ENCODE data around the gene PDS5B. TPM values are rescaled to one million over a fixed set of nuclear protein-coding genes. Genes with fewer than 3 reads are reported as not detected.
"Not testable (repeated sequence)": the region's sequence is repeated elsewhere in the genome, so short reads cannot be mapped to it uniquely, and the experiment has no call there.

The PDS5B gene, protein sequence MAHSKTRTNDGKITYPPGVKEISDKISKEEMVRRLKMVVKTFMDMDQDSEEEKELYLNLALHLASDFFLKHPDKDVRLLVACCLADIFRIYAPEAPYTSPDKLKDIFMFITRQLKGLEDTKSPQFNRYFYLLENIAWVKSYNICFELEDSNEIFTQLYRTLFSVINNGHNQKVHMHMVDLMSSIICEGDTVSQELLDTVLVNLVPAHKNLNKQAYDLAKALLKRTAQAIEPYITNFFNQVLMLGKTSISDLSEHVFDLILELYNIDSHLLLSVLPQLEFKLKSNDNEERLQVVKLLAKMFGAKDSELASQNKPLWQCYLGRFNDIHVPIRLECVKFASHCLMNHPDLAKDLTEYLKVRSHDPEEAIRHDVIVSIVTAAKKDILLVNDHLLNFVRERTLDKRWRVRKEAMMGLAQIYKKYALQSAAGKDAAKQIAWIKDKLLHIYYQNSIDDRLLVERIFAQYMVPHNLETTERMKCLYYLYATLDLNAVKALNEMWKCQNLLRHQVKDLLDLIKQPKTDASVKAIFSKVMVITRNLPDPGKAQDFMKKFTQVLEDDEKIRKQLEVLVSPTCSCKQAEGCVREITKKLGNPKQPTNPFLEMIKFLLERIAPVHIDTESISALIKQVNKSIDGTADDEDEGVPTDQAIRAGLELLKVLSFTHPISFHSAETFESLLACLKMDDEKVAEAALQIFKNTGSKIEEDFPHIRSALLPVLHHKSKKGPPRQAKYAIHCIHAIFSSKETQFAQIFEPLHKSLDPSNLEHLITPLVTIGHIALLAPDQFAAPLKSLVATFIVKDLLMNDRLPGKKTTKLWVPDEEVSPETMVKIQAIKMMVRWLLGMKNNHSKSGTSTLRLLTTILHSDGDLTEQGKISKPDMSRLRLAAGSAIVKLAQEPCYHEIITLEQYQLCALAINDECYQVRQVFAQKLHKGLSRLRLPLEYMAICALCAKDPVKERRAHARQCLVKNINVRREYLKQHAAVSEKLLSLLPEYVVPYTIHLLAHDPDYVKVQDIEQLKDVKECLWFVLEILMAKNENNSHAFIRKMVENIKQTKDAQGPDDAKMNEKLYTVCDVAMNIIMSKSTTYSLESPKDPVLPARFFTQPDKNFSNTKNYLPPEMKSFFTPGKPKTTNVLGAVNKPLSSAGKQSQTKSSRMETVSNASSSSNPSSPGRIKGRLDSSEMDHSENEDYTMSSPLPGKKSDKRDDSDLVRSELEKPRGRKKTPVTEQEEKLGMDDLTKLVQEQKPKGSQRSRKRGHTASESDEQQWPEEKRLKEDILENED (N-terminal part only)
- 35.7 and 40.2 TPM in 2 replicates for total RNA-seq

GRCh38 chr13:32586080-32586900 lies at the start of gene PDS5B:
TSS of gene PDS5B (plus strand) at chr13:32586452. CDS start at chr13:32648773, 62,321 bp downstream.
- DNase-seq = peak; percentile 96

GRCh38 chr13:32537580-32538142 lies 48.6 kb upstream of the PDS5B start:
- DNase-seq = no peak

DNA sequence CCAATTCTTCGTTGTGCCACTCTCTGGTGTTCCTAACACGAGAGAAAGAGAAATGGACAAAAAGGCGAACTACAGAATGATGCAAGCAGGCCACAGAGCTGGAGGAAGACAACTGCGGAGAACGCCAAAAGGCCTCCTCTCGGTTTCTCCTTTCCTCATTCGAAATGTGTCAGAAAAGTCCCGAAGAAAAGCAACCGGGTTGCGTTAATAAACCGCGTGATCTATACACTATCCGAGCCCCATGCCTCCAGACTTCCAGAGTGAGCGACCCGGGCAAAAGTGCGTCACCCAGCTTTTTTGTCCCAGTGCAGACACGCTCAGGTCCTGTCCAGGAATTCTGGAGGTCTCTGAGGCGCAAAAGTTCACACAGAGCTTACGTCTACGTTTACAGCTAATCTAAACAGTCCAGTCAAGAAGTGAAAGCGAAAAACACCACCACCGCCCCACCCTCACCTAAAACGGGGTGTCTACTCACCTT lies 48.1 kb upstream of the PDS5B start:
- peak; percentile 64 for DNase-seq

- DNase-seq = peak; percentile 99
Measured at GRCh38 chr13:32538621-32539246, 47.5 kb upstream of the PDS5B start, which contains the start of gene N4BP2L2. TSS of gene N4BP2L2 (minus strand) at chr13:32538795. CDS start at chr13:32537027, 1,768 bp downstream.

GRCh38 chr13:32542221-32542620 lies 44.0 kb upstream of the PDS5B start:
- no peak for DNase-seq

- DNase-seq = no peak
Measured at GRCh38 chr13:32545083-32545482, 41.2 kb upstream of the PDS5B start.

GRCh38 chr13:32548837-32549236 lies 37.4 kb upstream of the PDS5B start:
- no peak for DNase-seq

DNA sequence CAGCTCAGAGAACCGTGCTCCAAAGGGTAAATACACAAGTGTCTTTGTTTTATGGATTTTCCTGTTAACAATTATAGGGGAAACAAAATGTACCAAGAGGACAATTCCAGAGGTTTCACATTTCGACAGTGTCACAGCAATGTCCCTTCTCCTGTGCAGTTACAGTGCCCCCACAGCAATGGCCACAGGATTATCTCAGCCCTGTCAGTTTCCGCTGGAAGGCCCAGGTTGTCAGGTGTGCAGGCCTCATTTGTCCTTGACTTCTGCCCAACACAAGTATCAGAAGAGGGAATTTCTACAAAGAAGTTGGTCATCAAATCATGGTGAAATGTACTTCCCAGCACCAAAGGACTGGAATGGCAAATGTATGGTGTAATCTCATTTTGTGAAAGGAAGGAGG lies 36.5 kb upstream of the PDS5B start:
- DNase-seq = no peak

DNA sequence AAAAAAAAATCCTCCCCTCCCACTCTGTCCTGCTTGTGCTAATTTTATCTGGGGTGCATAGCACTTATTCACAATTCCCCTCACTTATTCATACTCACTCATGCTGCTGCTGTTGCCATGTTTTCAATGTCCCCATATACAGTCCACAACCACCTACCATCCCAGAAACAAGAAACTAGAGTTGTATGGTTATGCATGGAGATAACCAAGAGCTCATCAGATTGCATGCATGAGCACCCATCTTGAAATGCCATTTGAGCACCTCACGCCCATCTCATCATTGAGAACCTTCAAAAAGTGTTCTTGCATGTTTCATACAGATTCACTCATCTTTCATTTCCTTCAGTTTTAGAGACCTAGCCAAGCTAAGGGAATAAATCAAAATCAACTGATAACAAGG lies 32.5 kb upstream of the PDS5B start:
- no peak for DNase-seq

DNA sequence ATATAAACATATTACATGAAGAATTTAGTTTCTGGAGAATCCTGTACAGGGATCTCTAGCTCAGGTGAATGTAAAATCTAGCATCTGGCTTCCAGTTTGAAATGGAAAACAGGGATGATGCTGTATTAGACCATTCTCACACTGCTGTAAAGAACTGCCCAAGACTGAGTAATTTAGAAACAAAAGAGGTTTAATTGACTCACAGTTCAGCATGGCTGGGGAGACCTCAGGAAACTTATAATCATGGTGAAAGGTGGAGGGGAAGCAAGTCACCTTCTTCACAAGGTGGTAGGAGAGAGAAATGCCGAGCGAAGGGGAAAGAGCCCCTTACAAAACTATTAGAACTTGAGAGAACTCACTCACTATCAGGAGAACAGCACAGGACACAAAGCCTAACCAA lies 30.6 kb upstream of the PDS5B start:
- no peak for DNase-seq

- DNase-seq = not testable (repeated sequence)
Measured at GRCh38 chr13:32560842-32561241, 25.4 kb upstream of the PDS5B start.

DNA sequence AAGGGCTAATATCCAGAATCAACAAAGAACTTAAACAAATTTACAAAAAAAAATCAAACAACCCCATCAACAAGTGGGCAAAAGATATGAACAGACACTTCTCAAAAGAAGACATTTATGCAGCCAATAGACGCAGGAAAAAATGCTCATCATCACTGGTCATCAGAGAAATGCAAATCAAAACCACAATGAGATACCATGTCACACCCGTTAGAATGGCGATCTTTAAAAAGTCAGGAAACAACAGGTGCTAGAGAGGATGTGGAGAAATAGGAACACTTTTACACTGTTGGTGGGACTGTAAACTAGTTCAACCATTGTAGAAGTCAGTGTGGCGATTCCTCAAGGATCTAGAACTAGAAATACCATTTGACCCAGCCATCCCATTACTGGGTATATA lies 10.6 kb upstream of the PDS5B start:
- not testable (repeated sequence) for DNase-seq

DNA sequence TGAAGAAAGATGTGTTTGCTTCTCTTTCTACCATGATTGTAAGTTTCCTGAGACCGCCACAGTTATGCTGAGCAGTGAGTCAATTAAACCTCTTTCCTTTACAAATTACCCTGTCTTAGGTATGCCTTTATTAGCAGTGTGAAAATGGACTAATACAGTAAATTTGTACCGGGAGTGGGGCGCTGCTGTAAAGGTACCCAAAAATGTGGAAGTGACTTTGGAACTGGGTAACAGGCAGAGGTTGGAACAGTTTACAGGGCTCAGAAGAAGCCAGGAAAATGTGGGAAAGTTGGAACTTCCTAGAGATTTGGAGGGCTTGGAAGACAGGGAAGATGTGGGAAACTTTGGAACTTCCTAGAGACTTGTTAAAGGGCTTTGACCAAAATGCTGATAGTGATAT lies 9.2 kb upstream of the PDS5B start:
- no peak for DNase-seq

- peak; percentile 52 for DNase-seq
Measured at GRCh38 chr13:32581177-32581786, 5.0 kb upstream of the PDS5B start.

GRCh38 chr13:32582281-32582680 lies 4.0 kb upstream of the PDS5B start:
- no peak for DNase-seq

- DNase-seq = no peak
Measured at GRCh38 chr13:32582991-32583390, 3.3 kb upstream of the PDS5B start.

GRCh38 chr13:32585550-32586079 lies 637 bp upstream of the PDS5B start:
- no peak for DNase-seq

DNA sequence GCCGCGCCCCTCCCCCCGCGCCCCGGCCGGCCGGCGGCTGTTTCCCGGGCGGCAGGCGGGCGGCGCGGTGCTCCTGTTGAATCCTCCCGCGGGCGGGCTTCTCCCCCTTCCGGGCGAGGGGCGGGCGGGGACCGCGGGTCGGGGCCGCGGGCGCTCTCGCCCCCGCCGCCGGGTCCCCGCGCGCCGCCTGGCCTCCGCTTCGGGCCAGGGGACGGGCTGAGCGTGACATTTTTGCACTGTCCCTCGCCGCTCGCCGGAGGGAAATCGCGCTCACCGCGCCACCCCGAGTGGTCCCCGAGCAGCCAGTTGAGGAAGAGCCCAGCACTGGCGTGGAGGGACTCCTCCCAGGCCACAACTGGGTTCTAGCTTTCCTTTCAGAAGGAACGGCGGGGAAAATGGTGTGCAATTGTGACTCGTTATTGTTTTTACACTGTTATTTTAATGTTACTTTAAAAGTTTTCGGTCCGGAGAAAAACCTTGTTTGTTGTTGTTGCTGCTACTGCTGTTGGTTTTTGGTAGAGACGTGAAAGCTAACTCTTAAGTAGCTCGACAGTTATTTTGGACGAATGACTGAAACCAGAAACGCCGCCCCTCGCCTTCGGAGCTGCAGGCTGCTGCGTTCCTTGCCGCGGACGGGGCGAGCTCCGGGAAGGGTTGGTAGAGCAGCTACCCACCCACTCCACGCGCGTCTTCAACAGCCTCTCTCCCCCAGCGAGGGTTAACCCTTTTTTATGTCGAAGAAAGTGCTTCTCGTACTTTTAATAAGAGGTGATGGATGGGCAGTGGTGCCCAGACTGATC lies 959 bp downstream of the PDS5B start:
- peak; percentile 64 for DNase-seq

DNA sequence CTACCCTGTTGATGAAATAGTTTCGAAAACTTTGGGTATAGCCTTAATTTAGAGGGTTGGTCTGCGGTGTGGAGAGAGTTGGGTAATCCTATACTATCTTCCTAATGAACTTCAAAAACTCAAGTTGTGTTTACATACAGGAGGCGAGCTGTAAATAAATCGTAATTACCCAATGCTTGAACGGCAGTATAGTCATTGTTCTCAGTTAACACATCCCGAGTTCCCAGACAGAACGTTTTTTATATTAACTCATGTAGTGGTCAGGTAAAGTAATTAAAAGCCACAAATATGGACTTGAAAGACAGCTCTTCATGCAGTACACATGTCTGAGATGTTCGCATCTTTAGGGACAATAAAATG lies 1.5 kb downstream of the PDS5B start:
- DNase-seq = peak; percentile 37

Data from dermis blood vessel endothelial cell (primary cell).